OCI-LY7 (cell line): ENCODE results near the gene EME1. TPM values are rescaled to one million over a fixed set of nuclear protein-coding genes. Genes with fewer than 3 reads are reported as not detected.

Experiments
- BruUV-seq: library from RNA; stranded (reverse); fragments of 400-500 nt; replicated peaks from 2 replicates; lab custom pipeline; 2021; lab: Mats Ljungman, UMichigan
- CTCF ChIA-PET: fragments of 300-600 bp; sonication (Branson Sonifier 250); formaldehyde crosslinking; loops from one replicate; lab custom pipeline; 2022; ENCODE audit warnings: antibody characterized with exemption; ENCODE audit not compliant: unreplicated experiment; lab: Charles Lee
- POLR2A ChIA-PET: fragments of 300-600 bp; sonication (Branson Sonifier 250); formaldehyde crosslinking; loops from one replicate; lab custom pipeline; 2022; ENCODE audit warnings: antibody characterized with exemption; lab: Charles Lee
- DNase-seq: peaks from one replicate; pipeline ENCODE4 v3.0.0-alpha.2; 2015; ENCODE audit warnings: low spot score
- H2AFZ ChIP-seq: fragments of 200-600 bp; sonication (generic), shearing (Covaris generic); 2 replicates; pipeline ENCODE4 v1.6.1; 2014; ENCODE audit warnings: mild to moderate bottlenecking, antibody characterized with exemption, low read length, moderate library complexity
- H3K27ac ChIP-seq: fragments of 200-600 bp; sonication (generic); 2 replicates; pipeline ENCODE4 v1.5.1; 2014; ENCODE audit warnings: mixed run types, low read depth, mild to moderate bottlenecking, moderate library complexity, low read length, inconsistent platforms; ENCODE audit not compliant: poor library complexity, severe bottlenecking
- H3K36me3 ChIP-seq: fragments of 200-600 bp; sonication (generic); 2 replicates; pipeline ENCODE4 v1.6.1; 2014; ENCODE audit warnings: mild to moderate bottlenecking, antibody characterized with exemption, low read length, moderate library complexity, mixed read lengths; ENCODE audit not compliant: insufficient read depth
- H3K4me1 ChIP-seq: fragments of 200-600 bp; sonication (generic); 2 replicates; pipeline ENCODE4 v1.5.1; 2014; ENCODE audit warnings: mild to moderate bottlenecking, low read length; ENCODE audit not compliant: insufficient read depth, poor library complexity, severe bottlenecking
- H3K4me2 ChIP-seq: fragments of 200-600 bp; sonication (generic); 2 replicates; pipeline ENCODE4 v1.6.1; 2014; ENCODE audit warnings: mild to moderate bottlenecking, low read length
- H3K4me3 ChIP-seq: fragments of 200-600 bp; sonication (generic); 2 replicates; pipeline ENCODE4 v1.5.1; 2014; ENCODE audit warnings: mild to moderate bottlenecking, low read depth, low read length; ENCODE audit not compliant: poor library complexity, severe bottlenecking
- H3K79me2 ChIP-seq: fragments of 200-600 bp; sonication (generic); 2 replicates; pipeline ENCODE4 v1.6.1; 2016; ENCODE audit warnings: low read depth, mild to moderate bottlenecking, low read length, moderate library complexity, mixed read lengths; ENCODE audit not compliant: insufficient read depth
- H3K9me2 ChIP-seq: fragments of 200-600 bp; sonication (generic); 2 replicates; pipeline ENCODE4 v1.6.1; 2016; ENCODE audit warnings: mild to moderate bottlenecking, low read length, mixed read lengths; ENCODE audit not compliant: insufficient read depth
- H3K9me3 ChIP-seq: fragments of 200-600 bp; sonication (generic); 2 replicates; pipeline ENCODE4 v1.6.1; 2014; ENCODE audit warnings: mild to moderate bottlenecking, mixed run types, low read length, mixed read lengths
- H4K20me1 ChIP-seq: fragments of 200-600 bp; sonication (generic); 2 replicates; pipeline ENCODE4 v1.6.1; 2014; ENCODE audit warnings: mild to moderate bottlenecking, antibody characterized with exemption, low read length, moderate library complexity, mixed read lengths; ENCODE audit not compliant: insufficient read depth
- CTCF ChIP-seq: fragments of 200-600 bp; sonication (generic); conservative IDR thresholded peaks from 2 replicates; pipeline ENCODE4 v1.5.1; 2014; ENCODE audit warnings: mild to moderate bottlenecking, antibody characterized with exemption, low read length, moderate library complexity, mixed read lengths
- EZH2phosphoT487 ChIP-seq: fragments of 200-600 bp; sonication (generic); IDR thresholded peaks from 2 replicates; pipeline ENCODE4 v1.6.1; 2018; ENCODE audit warnings: low read depth, borderline replicate concordance, mild to moderate bottlenecking, mixed run types, antibody characterized with exemption, low read length, moderate library complexity, mixed read lengths
- intact Hi-C: fragments of 100-400 bp; cut with micrococcal nuclease; formaldehyde crosslinking; loops from one replicate; pipeline ENCODE4 v1.10.0; 2022; ENCODE audit not compliant: unreplicated experiment
- small RNA-seq: library from RNA; depleted of rRNA; stranded (forward); fragments of <200 nt; gene quantifications from one replicate; pipeline ENCODE3, GENCODE V24; 2014
- total RNA-seq, 2 experiments: library from RNA; depleted of rRNA in 1 of 2; stranded (reverse); fragments of >200 nt in 1 of 2; shearing (Covaris generic) in 1 of 2; gene quantifications; 2 replicates each; pipeline ENCODE4 v1.2.3, GENCODE V29; 2014 to 2022

Gene EME1
- total RNA-seq, 2 experiments from 2014 or later, result 25.2 to 34.2 TPM

- CTCF ChIA-PET, result no interaction called here
Measured at GRCh38 chr17:50428831-50429424, 55.9 kb downstream of the EME1 start.

GRCh38 chr17:50429793-50430192 is 56.8 kb downstream of the EME1 start:
- H3K4me3 ChIP-seq, result no peak overlapping the region
- TF ChIP-seq CTCF (no peak), EZH2phosphoT487 (no peak)
- DNase-seq, result no peak
- no peak overlapping the region for H3K4me2 ChIP-seq
- BruUV-seq, result no TSS peak
- peaks cover 27% of the 10 kb centered on the region for H3K4me1 ChIP-seq
- H3K36me3 ChIP-seq, result no peaks in the 10 kb centered on the region
- no peaks in the 10 kb centered on the region for H3K79me2 ChIP-seq
- ChIA-PET POLR2A (interaction anchor here (0.7 kb wide), 1 partner anchor 116 kb away, joined by 3 read pairs; no protein-coding TSS in a partner anchor), CTCF (interaction anchor here (1.1 kb wide), 1 partner anchor 10 kb away, joined by 3 read pairs; no protein-coding TSS in a partner anchor)
- no peaks in the 10 kb centered on the region for H4K20me1 ChIP-seq
- H3K9me2 ChIP-seq, result no peaks in the 10 kb centered on the region
- no peak overlapping the region for H3K27ac ChIP-seq
- no peaks in the 10 kb centered on the region for H3K9me3 ChIP-seq
- no peak overlapping the region for H2AFZ ChIP-seq
- intact Hi-C loops, result no loop called here

More at GRCh38 chr17:50428831-50429424, 55.9 kb downstream of the EME1 start:
- no peaks in the 10 kb centered on the region for H4K20me1 ChIP-seq
- TF ChIP-seq CTCF (no peak), EZH2phosphoT487 (no peak)
- H3K27ac ChIP-seq, result no peak overlapping the region
- no peak overlapping the region for H3K4me3 ChIP-seq
- POLR2A ChIA-PET, result no interaction called here
- DNase-seq, result no peak
- no TSS peak for BruUV-seq
- H3K79me2 ChIP-seq, result no peaks in the 10 kb centered on the region
- H3K36me3 ChIP-seq, result no peaks in the 10 kb centered on the region
- intact Hi-C loops, result no loop called here
- H3K9me2 ChIP-seq, result no peaks in the 10 kb centered on the region
- no peaks in the 10 kb centered on the region for H3K9me3 ChIP-seq
- H3K4me1 ChIP-seq, result peaks cover 27% of the 10 kb centered on the region
- no peak overlapping the region for H3K4me2 ChIP-seq
- no peak overlapping the region for H2AFZ ChIP-seq

Small RNA genes within 50 kb of the gene (small RNA-seq; reads per million reads assigned to genes)
- not detected for gene RF00019

Other genes starting within 250 kb of the EME1 start
- not detected in 2 replicates for gene SAMD14, start 243.1 kb upstream of the EME1 start, total RNA-seq (2014; rRNA removed; shearing (Covaris generic))
- 0.13 and 0.59 TPM in 2 replicates for gene SAMD14, start 243.1 kb upstream of the EME1 start, total RNA-seq (2022)
- gene PPP1R9B, start 222.6 kb upstream of the EME1 start, total RNA-seq (2014; rRNA removed; shearing (Covaris generic)), result 45.3 and 73.2 TPM in 2 replicates
- 73.9 and 87.0 TPM in 2 replicates for gene PPP1R9B, start 222.6 kb upstream of the EME1 start, total RNA-seq (2022)
- gene SGCA, start 207.2 kb upstream of the EME1 start, total RNA-seq (2014; rRNA removed; shearing (Covaris generic)), result 0.57 TPM in 1 of 2 replicates, not detected in the other
- gene SGCA, start 207.2 kb upstream of the EME1 start, total RNA-seq (2022), result 1.1 TPM in 1 of 2 replicates, not detected in the other
- gene COL1A1, start 171.6 kb upstream of the EME1 start, total RNA-seq (2014; rRNA removed; shearing (Covaris generic)), result not detected in 2 replicates
- gene COL1A1, start 171.6 kb upstream of the EME1 start, total RNA-seq (2022), result not detected in 2 replicates
- gene TMEM92, start 98.8 kb upstream of the EME1 start, total RNA-seq (2014; rRNA removed; shearing (Covaris generic)), result not detected in 2 replicates
- not detected in 2 replicates for gene TMEM92, start 98.8 kb upstream of the EME1 start, total RNA-seq (2022)
- 22.4 and 22.5 TPM in 2 replicates for gene XYLT2, start 27.1 kb upstream of the EME1 start, total RNA-seq (2014; rRNA removed; shearing (Covaris generic))
- gene XYLT2, start 27.1 kb upstream of the EME1 start, total RNA-seq (2022), result 20.9 and 25.5 TPM in 2 replicates
- gene MRPL27, start within 50 bp of the EME1 start, total RNA-seq (2014; rRNA removed; shearing (Covaris generic)), result 80.2 and 85.1 TPM in 2 replicates
- gene MRPL27, start within 50 bp of the EME1 start, total RNA-seq (2022), result 63.9 and 68.8 TPM in 2 replicates
- 81.9 and 87.4 TPM in 2 replicates for gene LRRC59, start 24.3 kb downstream of the EME1 start, total RNA-seq (2014; rRNA removed; shearing (Covaris generic))
- gene LRRC59, start 24.3 kb downstream of the EME1 start, total RNA-seq (2022), result 111 and 125 TPM in 2 replicates
- 38.6 and 48.1 TPM in 2 replicates for gene ACSF2, start 53.0 kb downstream of the EME1 start, total RNA-seq (2014; rRNA removed; shearing (Covaris generic))
- gene ACSF2, start 53.0 kb downstream of the EME1 start, total RNA-seq (2022), result 42.7 and 48.2 TPM in 2 replicates
- not detected in 2 replicates for gene CHAD, start 95.7 kb downstream of the EME1 start, total RNA-seq (2014; rRNA removed; shearing (Covaris generic))
- not detected in 2 replicates for gene CHAD, start 95.7 kb downstream of the EME1 start, total RNA-seq (2022)
- 22.6 and 25.0 TPM in 2 replicates for gene RSAD1, start 105.6 kb downstream of the EME1 start, total RNA-seq (2014; rRNA removed; shearing (Covaris generic))
- 27.9 and 28.1 TPM in 2 replicates for gene RSAD1, start 105.6 kb downstream of the EME1 start, total RNA-seq (2022)
- gene MYCBPAP, start 135.2 kb downstream of the EME1 start, total RNA-seq (2014; rRNA removed; shearing (Covaris generic)), result 3.0 and 5.0 TPM in 2 replicates
- 6.8 and 7.8 TPM in 2 replicates for gene MYCBPAP, start 135.2 kb downstream of the EME1 start, total RNA-seq (2022)
- gene EPN3, start 159.5 kb downstream of the EME1 start, total RNA-seq (2014; rRNA removed; shearing (Covaris generic)), result 0.28 TPM in 1 of 2 replicates, not detected in the other
- 0.11 TPM in 1 of 2 replicates, not detected in the other for gene EPN3, start 159.5 kb downstream of the EME1 start, total RNA-seq (2022)
- 4.5 and 8.3 TPM in 2 replicates for gene SPATA20, start 173.9 kb downstream of the EME1 start, total RNA-seq (2014; rRNA removed; shearing (Covaris generic))
- 7.9 and 11.5 TPM in 2 replicates for gene SPATA20, start 173.9 kb downstream of the EME1 start, total RNA-seq (2022)
- gene CACNA1G, start 187.5 kb downstream of the EME1 start, total RNA-seq (2014; rRNA removed; shearing (Covaris generic)), result not detected in 2 replicates
- not detected in 2 replicates for gene CACNA1G, start 187.5 kb downstream of the EME1 start, total RNA-seq (2022)